ENCODE measurements around the gene CSK. TPM values are rescaled to one million over a fixed set of nuclear protein-coding genes. Genes with fewer than 3 reads are reported as not detected.

Gene CSK
- total and polyA plus RNA-seq, 2 of the 8 experiments (the other 6 are each of a cell fraction or from before 2014, with no cell fraction given), result 13.7 to 50.2 TPM

- H3K4ac ChIP-seq (replicated peaks; ENCODE audit: insufficient read length, low read depth, low read length), result no peak overlapping the region
- no peak overlapping the region for H2BK20ac ChIP-seq (ENCODE audit: low read length)
- FAIRE-seq, result no peak
- H3K27ac ChIP-seq (ENCODE audit: low read depth, low read length), result no peak overlapping the region
- no peaks in the 10 kb centered on the region for H3K36me3 ChIP-seq (ENCODE audit: control insufficient read depth in 2 of 4, insufficient read depth in 4 of 4, low read length in 3 of 4)
- H2BK120ac ChIP-seq (replicated peaks; ENCODE audit: low read depth, low read length), result no peak overlapping the region
- no peaks in the 10 kb centered on the region; the same call in 1 of the 2 replicates for H3K23me2 ChIP-seq (ENCODE audit: low read depth, low read length)
- no peak overlapping the region for H2BK15ac ChIP-seq (ENCODE audit: low read length)
- H3K18ac ChIP-seq (ENCODE audit: extremely low read depth, low read length), result no peak overlapping the region
- no peak overlapping the region for H3K23ac ChIP-seq (ENCODE audit: insufficient read length)
- no peaks in the 10 kb centered on the region for H4K20me1 ChIP-seq (replicated peaks in 1 of 2; ENCODE audit: control insufficient read depth in 1 of 2, insufficient read depth in 2 of 2, low read length in 2 of 2)
- H4K5ac ChIP-seq (ENCODE audit: insufficient read length, low read depth, low read length), result no peak overlapping the region
- H2BK12ac ChIP-seq (ENCODE audit: low read depth, low read length), result no peak overlapping the region
- DNase-seq (ENCODE audit: low read depth in 1 of 2, low spot score in 2 of 2), result no peak
- no peak overlapping the region for H4K91ac ChIP-seq (replicated peaks; ENCODE audit: insufficient read length, low read length)
- no peak overlapping the region for H3K9ac ChIP-seq (replicated peaks in 1 of 4; ENCODE audit: extremely low read depth in 1 of 4, low read depth in 3 of 4, low read length in 3 of 4)
- no peak overlapping the region for H3K56ac ChIP-seq (replicated peaks; ENCODE audit: insufficient read length, low read depth, low read length)
- no peak overlapping the region for H3K14ac ChIP-seq (ENCODE audit: insufficient read length)
- peaks cover 0 to 7% (median 3%) of the 10 kb centered on the region in 4 experiments; a peak in 4 of 7 replicates for H3K4me1 ChIP-seq (replicated peaks in 1 of 4; ENCODE audit: control insufficient read depth in 3 of 4, insufficient read depth in 4 of 4, low read length in 3 of 4)
- POLR2A ChIA-PET (ENCODE audit: partially characterized antibody), result interaction anchor here (0.6 to 5.9 kb wide), 9 partner anchors 8 to 131 kb away, joined by 3 to 82 read pairs (median 32); partner anchors contain the start of genes CYP1A1, CYP1A2, MPI and ULK3
- H2BK5ac ChIP-seq (ENCODE audit: low read depth, low read length), result no peak overlapping the region
- H3K27me3 ChIP-seq (replicated peaks in 1 of 4; ENCODE audit: control insufficient read depth in 3 of 4, extremely low read depth in 1 of 4, insufficient read depth in 3 of 4, low read length in 3 of 4), result no peaks in the 10 kb centered on the region; a peak in 1 of 7 replicates
- H4K8ac ChIP-seq (ENCODE audit: extremely low read depth, insufficient read depth, low read length), result no peak overlapping the region
- 93% methylated on average over 8 of the region's 8 CpGs; no CpG with 5 or more reads in 1 of the 2 experiments for WGBS, 2 experiments (ENCODE audit: extremely low coverage in 1 of 2, insufficient coverage in 1 of 2, insufficient read length in 1 of 2, insufficient replicate concordance in 2 of 2, low coverage in 1 of 2, low lambda C conversion rate in 2 of 2, missing lambda C conversion rate in 1 of 2)
- no peaks in the 10 kb centered on the region for H3K79me1 ChIP-seq (ENCODE audit: low read depth, low read length)
- H3K9me3 ChIP-seq (ENCODE audit: insufficient read depth in 2 of 2, low read depth in 1 of 2, low read length in 1 of 2), result no peaks in the 10 kb centered on the region
- H3K4me2 ChIP-seq (ENCODE audit: insufficient read depth in 1 of 2, low read depth in 2 of 2, low read length in 2 of 2), result no peak overlapping the region
- no peak overlapping the region for H3K4me3 ChIP-seq (ENCODE audit: extremely low read depth in 1 of 4, insufficient read depth in 2 of 4, low read depth in 3 of 4, low read length in 4 of 4)
- H3K79me2 ChIP-seq (ENCODE audit: control insufficient read depth in 1 of 2, insufficient read depth in 2 of 2, low read length in 2 of 2), result no peaks in the 10 kb centered on the region
- H2AFZ ChIP-seq (ENCODE audit: low read length), result no peak overlapping the region
- H2AK5ac ChIP-seq (ENCODE audit: low read depth, low read length), result no peak overlapping the region
- CTCF ChIA-PET (ENCODE audit: partially characterized antibody), result interaction anchor here (0.6 to 53.7 kb wide), 8 partner anchors 10 to 1151 kb away, joined by 3 to 1439 read pairs (median 3); partner anchors contain the start of genes CLK3 and CYP1A2
- TF ChIP-seq ATF2 (IDR thresholded peaks at IDR 0.05; ENCODE audit: low read length) (no peak), CREB1 (IDR thresholded peaks at IDR 0.05) (no peak), SP4 (IDR thresholded peaks at IDR 0.05; ENCODE audit: low read length) (no peak), NANOG (IDR thresholded peaks at IDR 0.05; ENCODE audit: insufficient read depth, low read depth, low read length, poor library complexity, severe bottlenecking) (no peak), RNF2 (IDR thresholded peaks at IDR 0.05; ENCODE audit: borderline replicate concordance, low read depth, low read length, missing control alignments, poor library complexity, severe bottlenecking) (no peak), EZH2 (IDR thresholded peaks at IDR 0.05; ENCODE audit: low read depth, low read length, severe bottlenecking) (no peak), RAD21 (IDR thresholded peaks at IDR 0.05 in 1 of 2, conservative IDR thresholded peaks at IDR 0.05 in 1 of 2; ENCODE audit: low read depth in 2 of 2, low read length in 2 of 2) (no peak), FOSL1 (IDR thresholded peaks at IDR 0.05; ENCODE audit: insufficient read depth, low read depth, low read length) (no peak), HDAC6 (IDR thresholded peaks at IDR 0.05; ENCODE audit: low read depth, low read length) (no peak), ASH2L (IDR thresholded peaks at IDR 0.05; ENCODE audit: low read length) (no peak), MAX (IDR thresholded peaks at IDR 0.05) (no peak)
These were observed 23.1 kb upstream of the CSK start for GRCh38 chr15:74758736-74759135.
